ENCODE data around the gene FKBP15.

GRCh38 chr9:113199683-113200329 lies 21.3 kb downstream of the FKBP15 start:
- TF ChIP-seq CTCF (IDR thresholded peaks at IDR 0.05; ENCODE audit: poor library complexity, severe bottlenecking) (no peak), RAD21 (conservative IDR thresholded peaks at IDR 0.05) (no peak), POLR2AphosphoS5 (IDR thresholded peaks at IDR 0.05) (no peak), TAF1 (IDR thresholded peaks at IDR 0.05; ENCODE audit: low read depth) (no peak), EZH2 (IDR thresholded peaks at IDR 0.05; ENCODE audit: borderline replicate concordance, insufficient read depth, low read length, poor library complexity, severe bottlenecking) (no peak), EP300 (conservative IDR thresholded peaks at IDR 0.05; ENCODE audit: poor library complexity, severe bottlenecking) (no peak), MXI1 (conservative IDR thresholded peaks at IDR 0.05; ENCODE audit: poor library complexity, severe bottlenecking) (no peak), REST (IDR thresholded peaks at IDR 0.05; ENCODE audit: borderline replicate concordance) (no peak), SMC3 (conservative IDR thresholded peaks at IDR 0.05; ENCODE audit: poor library complexity) (no peak)
